ENCODE data around the gene STK31.

GRCh38 chr7:23693224-23693623, 16.8 kb upstream of the STK31 start:
- TF ChIP-seq CTCF (IDR thresholded peaks at IDR 0.05) (no peak), POLR2A (IDR thresholded peaks at IDR 0.05) (no peak)
